ENCODE data around the gene MEPE.
A peak's percentile ranks its signal among the peaks of the same experiment; 100 is the strongest.

The MEPE gene

GRCh38 chr4:87832669-87833068 is at the start of gene MEPE:
Gene MEPE, plus strand, starts transcription at chr4:87832969. Its CDS starts 1,746 bp downstream, at chr4:87834715.
- DNase-seq (ENCODE audit: low read depth) = no peak

GRCh38 chr4:87783781-87784180 is 49.0 kb upstream of the MEPE start:
- no peak for DNase-seq (ENCODE audit: low read depth)

- DNase-seq (ENCODE audit: low read depth) = no peak
Measured at GRCh38 chr4:87785731-87786509, 46.8 kb upstream of the MEPE start.

- DNase-seq (ENCODE audit: low read depth) = no peak
Measured at GRCh38 chr4:87799301-87800113, 33.3 kb upstream of the MEPE start, which contains the start of gene IBSP. Gene IBSP, plus strand, starts transcription at chr4:87799554. Its CDS starts 2,808 bp downstream, at chr4:87802362.

- DNase-seq (ENCODE audit: low read depth) = no peak
Measured at GRCh38 chr4:87802858-87803257, 29.9 kb upstream of the MEPE start.

- no peak for DNase-seq (ENCODE audit: low read depth)
Measured at GRCh38 chr4:87803421-87803820, 29.3 kb upstream of the MEPE start.

- DNase-seq (ENCODE audit: low read depth) = no peak
Measured at GRCh38 chr4:87804871-87805270, 27.9 kb upstream of the MEPE start.

- DNase-seq (ENCODE audit: low read depth) = no peak
Measured at GRCh38 chr4:87805971-87806370, 26.8 kb upstream of the MEPE start.

GRCh38 chr4:87806520-87806919 is 26.2 kb upstream of the MEPE start:
- no peak for DNase-seq (ENCODE audit: low read depth)

- peak; percentile 6 for DNase-seq (ENCODE audit: low read depth)
Measured at GRCh38 chr4:87807402-87807801, 25.4 kb upstream of the MEPE start.

GRCh38 chr4:87811977-87812376 is 20.8 kb upstream of the MEPE start:
- DNase-seq (ENCODE audit: low read depth) = no peak

- DNase-seq (ENCODE audit: low read depth) = no peak
Measured at GRCh38 chr4:87819281-87819919, 13.4 kb upstream of the MEPE start.

GRCh38 chr4:87823200-87823599 is 9.6 kb upstream of the MEPE start:
- no peak for DNase-seq (ENCODE audit: low read depth)

GRCh38 chr4:87823724-87824123 is 9.0 kb upstream of the MEPE start:
- no peak for DNase-seq (ENCODE audit: low read depth)

GRCh38 chr4:87824352-87824751 is 8.4 kb upstream of the MEPE start:
- DNase-seq (ENCODE audit: low read depth) = no peak

GRCh38 chr4:87834401-87834800 is 1.6 kb downstream of the MEPE start:
- DNase-seq (ENCODE audit: low read depth) = no peak

GRCh38 chr4:87835197-87835596 is 2.4 kb downstream of the MEPE start:
- no peak for DNase-seq (ENCODE audit: low read depth)

GRCh38 chr4:87835743-87836142 is 3.0 kb downstream of the MEPE start:
- DNase-seq (ENCODE audit: low read depth) = no peak

GRCh38 chr4:87838205-87838604 is 5.4 kb downstream of the MEPE start:
- no peak for DNase-seq (ENCODE audit: low read depth)

- peak; percentile 27 for DNase-seq (ENCODE audit: low read depth)
Measured at GRCh38 chr4:87838890-87839591, 6.3 kb downstream of the MEPE start.

- DNase-seq (ENCODE audit: low read depth) = no peak
Measured at GRCh38 chr4:87839592-87839946, 6.8 kb downstream of the MEPE start.

GRCh38 chr4:87840149-87840548 is 7.4 kb downstream of the MEPE start:
- no peak for DNase-seq (ENCODE audit: low read depth)

Measured in fibroblast of gingiva (primary cell).